Stimulated activated CD4-positive, alpha-beta T cell treated with anti-CD3 and anti-CD28 coated beads, Interleukin-2, amount 100 ng/mL, for 48 hours (primary cell): Measurements from ENCODE around the gene NLGN1.
"Not testable (repeated sequence)": the region's sequence is repeated elsewhere in the genome, so short reads cannot be mapped to it uniquely, and the experiment has no call there.

Source experiments
- DNase-seq, 2 donors: peaks; one replicate each; pipeline ENCODE4 v3.0.0-alpha.2; 2020

The NLGN1 gene

DNA sequence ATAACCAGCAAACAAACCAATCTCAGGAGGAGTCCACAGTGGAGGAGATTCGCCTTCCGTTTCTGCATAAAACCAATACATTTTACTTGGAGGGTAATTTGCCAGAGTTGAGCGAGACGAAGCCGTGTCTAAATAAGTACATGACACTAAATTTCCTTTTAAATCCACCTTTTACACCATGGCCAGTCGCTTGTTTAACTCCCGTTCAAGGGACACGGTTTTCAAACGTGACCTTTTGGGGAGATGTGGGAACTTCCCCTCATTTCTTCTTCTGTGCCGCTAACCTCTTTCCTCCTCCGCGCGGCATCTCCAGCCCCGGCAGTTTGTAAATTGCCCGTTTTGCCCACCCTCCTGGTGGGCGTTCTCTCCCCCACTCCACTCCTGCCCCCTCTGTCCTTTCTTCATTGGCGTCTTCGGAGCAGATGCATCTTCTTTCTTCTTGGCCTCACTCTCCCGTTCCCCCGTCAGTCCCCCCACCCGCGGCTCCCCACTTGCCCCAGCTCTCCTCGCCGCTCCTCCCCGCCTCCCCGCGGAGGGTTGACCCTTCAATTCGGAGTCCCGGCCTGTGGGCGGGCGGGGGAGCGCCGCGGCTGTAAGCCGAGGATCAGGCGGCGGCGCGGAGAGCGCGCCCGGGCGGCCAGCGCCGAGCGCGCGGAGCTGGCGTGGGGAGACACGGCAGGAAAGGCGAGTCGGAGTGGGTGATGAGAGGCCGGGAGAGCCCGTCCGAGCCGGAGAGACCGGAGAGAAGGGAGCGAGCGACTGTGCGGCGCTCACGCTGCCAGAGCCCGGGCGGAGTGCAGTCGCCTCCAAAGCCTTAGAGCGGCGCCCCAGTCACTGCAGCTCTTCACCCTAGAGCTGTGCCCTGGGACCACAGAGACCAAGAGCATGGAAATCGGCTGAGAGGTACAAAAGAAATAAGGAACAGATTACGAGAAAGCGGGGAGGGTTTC, at the start of gene NLGN1:
Gene NLGN1, plus strand, starts transcription at position 584 of the 950 bp plus-strand sequence.
- no peak for DNase-seq

DNA sequence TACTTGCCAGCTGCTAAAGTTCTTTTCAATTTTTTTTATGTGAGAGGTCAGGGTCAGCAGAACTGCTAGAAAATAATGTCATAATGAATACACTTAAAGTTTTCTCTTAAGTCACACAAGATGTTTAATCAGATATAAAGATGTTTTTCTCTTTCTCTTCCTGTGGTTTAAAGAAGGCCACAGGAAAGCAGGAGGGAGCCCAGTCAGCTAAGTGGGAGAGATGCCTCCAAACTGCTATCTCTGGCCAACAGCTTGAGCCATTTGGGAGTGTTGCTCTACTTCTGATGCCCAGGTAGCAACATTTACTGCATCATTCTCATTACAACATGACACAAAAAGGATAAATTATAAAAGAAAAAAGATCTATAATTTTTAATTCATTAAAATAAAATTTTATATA, 45.7 kb upstream of the NLGN1 start:
- DNase-seq = no peak

DNA sequence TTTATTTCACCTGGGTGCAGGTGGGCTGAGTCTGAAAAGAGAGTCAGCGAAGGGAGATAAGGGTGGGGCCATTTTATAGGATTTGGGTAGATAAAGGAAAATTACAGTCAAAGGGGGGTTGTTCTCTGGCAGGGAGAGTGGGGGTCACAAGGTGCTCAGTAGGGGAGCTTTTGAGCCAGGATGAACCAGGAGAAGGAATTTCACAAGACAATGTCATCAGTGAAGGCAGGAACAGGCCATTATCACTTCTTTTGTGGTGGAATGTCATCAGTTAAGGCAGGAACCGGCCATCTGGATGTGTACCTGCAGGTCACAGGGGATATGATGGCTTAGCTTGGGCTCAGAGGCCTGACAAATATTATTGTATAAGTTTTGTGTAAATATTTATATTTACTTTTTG, 44.4 kb upstream of the NLGN1 start:
- DNase-seq = not testable (repeated sequence)

DNA sequence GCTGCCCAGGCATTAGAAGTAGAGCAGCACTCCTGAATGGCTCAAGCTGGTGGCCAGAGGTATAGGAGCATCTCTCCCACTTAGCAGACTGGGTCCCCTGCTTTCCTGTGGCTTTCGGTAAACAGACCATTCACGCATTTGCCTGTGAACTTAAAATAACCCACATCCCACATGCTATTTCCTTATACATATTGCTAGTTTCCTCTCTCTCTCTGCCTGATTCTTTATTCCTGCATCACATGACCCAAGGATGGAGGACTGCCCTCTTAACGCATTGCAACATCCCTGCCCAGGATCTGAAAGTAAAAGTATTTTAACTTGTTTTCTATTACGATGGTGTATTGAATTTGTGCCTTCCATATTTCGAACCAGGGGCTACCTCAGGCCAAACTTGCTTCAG, 43.4 kb upstream of the NLGN1 start:
- no peak for DNase-seq

DNA sequence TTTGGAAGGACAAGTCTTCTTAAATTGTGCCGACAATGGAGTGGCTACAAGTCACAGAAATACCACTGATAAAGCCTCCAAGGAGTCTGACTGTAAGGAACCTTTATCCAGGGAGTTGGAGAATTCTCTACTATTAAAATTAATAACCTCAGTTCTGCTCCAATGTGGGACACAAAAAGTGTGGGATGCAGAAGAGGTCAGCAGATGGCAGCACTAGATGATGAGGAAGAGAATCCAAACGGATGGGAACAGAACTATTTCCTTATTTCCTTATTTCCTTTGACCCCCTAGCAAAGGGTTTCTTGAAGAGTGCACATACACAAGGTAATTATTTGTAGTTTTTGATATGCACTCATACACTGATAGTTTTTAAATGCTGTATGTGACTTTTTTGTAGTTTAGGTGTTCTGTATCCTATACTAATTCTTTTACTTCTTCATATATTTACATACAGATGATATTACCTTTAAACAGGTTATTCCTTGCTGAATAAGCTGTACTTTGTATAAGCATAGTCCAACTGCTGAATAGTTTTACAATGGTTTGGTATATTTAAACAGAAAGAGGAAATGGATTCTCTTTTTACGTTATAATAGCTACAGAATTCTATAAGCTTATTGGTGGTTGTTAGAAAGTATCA, 25.6 kb upstream of the NLGN1 start:
- DNase-seq = no peak

DNA sequence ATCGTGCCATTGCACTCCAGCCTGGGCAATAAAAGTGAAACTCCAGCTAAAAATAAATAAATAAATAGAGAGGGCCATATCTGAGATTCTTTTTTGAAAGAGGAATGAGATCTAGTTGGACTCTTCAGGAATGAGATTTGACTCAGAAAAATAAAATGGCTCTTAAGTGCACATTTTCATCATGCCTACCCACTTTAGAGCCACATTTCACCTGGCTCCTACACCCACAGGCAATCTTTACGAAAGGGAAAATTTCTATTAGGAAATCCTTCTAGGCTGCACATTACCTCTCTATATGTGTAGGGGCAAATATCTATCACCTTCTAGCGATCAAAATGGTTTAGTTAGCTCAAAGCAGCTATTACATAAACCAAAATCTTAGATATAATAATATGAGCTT, 16.9 kb upstream of the NLGN1 start:
- DNase-seq = no peak

DNA sequence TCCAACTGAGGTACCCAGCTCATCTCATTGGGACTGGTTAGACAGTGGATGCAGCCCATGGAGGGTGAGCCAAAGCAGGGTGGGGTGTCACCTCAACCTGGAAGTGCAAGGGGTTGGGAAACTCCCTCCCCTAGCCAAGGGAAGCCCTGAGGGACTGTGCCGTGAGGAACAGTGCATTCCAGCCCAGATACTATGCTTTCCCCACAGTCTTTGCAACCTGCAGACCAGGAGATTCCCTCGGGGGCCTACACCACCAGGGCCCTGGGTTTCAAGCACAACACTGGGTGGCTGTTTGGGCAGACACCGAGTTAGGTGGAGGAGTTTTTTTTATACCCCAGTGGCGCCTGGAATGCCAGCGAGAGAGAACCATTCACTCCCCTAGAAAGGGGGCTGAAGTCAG, 15.6 kb upstream of the NLGN1 start:
- DNase-seq = not testable (repeated sequence)

DNA sequence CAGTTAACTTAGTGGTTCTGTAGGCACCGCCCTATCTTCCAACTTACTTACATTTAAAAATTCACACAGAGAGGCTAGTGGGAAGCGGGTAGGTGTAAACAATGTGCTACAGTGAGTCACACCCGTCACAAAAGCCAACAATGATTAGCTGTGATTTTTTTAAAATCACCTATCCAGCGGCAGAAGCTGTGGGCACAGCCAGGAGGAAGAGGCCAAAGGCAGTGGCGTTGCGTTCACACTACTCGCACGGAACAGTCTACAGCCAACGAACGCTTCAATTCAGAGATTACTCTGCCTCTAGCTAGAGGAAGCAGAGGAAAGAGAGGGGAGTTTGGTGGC, 2.5 kb upstream of the NLGN1 start:
- no peak for DNase-seq

DNA sequence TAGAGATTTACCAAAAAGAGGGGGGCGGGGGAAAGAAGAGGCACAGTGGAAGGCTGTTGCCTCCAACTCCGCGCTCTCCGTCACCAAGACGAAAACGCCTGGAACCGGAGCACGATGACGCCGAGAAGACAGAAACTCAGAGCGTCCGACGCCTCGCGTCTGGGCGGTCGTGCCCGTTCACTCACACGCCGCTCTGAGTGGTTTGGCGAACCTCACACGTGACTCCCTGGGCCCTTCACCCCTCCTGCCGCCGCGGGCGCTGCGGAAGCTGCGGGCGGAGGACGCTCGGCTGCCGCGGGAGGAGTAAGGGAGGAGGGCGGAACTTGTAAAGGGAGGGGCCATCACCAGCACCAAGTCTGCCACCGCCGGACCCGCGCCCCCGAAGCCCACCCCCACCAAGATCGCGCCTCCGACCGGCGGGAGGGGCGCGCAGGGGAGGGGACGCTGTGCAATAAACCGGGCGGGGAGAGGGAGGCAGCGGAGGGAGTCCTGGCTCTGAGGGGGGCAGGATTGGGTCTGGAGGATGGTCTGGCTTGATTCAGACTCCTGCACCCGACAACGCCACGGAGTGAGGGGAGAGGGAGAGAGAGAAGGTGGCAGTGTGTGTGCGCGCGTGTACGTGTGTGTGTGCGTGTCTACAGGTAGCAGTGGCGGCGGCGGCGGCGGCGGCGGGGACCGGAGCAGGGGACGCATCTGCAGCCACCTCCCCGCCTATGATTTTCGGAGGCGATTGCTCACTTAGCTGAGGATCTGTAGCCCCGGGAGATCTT, 1.9 kb upstream of the NLGN1 start:
- DNase-seq = peak; percentile 17 to 31

DNA sequence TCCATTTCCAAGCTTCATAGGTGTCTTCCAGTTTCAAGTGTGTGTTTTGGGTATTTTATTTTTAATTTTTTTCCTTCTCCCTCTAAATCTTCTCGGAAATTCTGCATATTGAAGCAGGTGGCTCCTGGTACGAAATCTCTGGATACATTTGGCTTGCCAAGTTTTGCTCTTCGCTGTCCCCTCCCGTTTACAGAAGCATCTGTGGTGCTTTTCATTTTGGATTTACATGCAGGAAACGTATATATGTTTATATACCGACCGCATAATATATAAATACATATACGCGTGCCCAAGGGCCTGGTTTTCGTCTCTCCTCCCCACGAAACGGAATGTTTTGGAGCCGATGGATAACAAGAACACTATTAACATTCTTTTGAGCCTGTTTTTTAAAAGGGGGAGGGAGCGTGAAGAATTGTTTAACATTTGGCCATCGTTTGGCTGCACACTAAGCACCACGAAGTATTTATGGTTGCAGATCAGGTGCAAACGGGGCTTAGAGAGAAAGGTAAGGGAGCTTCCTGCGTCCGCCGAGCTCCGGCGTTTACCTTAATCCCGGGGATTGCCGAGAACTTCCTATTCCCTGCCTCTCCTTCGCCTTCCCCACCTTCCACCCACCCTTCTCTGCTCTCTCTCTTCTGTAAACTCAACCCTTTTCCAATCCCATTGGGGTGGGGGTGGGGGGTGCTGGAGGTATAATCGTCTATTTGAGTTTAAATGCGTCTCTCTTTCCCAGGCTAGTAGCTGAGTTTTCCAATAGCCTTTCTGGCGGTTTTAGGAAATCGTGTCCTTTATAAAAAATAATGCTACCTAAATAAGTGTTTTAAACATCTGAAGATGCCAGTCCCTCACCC, 1.1 kb upstream of the NLGN1 start:
- DNase-seq = no peak

DNA sequence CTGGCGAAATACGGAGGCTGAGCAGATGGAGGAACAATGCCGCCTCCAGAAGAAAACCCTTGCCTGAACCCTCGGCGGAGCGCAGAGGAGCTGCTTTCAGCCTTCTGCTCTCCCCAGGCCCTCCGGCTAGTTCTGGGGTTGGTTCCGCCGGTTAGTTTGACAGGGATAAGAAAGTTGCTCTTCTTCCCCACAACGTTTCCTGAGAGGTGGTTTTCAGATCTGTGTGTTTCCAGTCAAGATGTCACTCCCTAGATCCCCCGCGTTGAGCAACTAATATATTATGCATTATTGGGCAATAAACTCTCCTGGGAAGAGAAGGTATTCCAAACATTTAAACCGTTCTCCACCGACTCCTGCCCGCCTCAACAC, 551 bp downstream of the NLGN1 start:
- no peak for DNase-seq

DNA sequence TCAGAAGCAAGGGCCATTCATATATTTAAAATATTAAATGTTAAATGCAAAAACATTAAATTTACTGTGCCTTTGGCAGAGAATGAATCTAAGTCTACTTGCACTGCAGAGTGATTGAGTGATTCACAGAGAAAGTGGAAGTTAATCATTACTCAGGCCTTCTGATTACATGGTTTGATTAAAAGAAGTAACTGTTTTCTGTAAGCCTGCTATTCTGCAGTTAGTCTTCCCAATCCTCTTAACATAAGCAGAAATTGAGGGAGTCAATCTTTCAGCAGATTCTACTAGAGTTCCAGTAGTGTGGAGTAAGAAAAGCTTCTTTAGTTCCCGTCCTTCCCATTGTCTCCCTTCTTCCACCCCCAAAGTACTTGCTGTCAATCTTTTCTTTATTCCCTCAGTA, 1.5 kb downstream of the NLGN1 start:
- DNase-seq = no peak

DNA sequence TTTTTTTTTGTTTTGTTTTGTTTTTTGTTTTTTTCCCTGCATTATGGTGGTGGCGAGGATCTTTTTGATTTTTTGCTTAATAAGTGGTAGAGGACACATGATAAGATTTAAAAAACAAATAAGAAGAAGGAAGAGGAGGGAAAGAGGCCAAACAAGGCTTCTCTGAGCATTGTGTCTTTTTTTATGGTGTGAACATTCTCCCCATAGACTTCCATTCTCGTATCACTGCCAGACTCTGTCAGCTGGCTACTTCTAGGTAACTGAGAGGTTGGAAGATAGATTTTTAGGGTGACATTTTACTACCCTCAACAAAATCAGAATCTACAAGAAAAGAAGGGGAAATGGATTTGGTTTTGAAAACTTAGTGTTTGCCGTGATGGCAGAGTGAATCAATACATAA, 3.8 kb downstream of the NLGN1 start:
- DNase-seq = no peak

DNA sequence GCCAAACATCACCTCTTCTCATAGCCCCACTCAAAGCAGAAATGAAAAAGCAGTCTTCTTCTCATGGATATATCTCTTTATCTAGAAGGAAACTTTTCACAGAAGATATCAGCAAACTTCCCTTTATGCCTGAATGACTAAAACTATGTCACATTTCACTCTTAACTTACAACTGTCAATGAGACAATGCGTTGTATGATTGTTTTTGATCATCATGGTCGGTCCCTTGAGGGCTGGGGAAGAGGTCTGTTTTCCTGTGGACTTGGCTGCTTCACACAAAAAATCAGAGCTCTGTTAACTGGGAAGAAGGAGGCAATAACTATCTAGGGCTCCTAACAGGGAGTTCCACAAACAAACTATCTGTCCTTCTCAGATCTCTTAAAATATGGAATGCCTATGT, 5.1 kb downstream of the NLGN1 start:
- DNase-seq = no peak

DNA sequence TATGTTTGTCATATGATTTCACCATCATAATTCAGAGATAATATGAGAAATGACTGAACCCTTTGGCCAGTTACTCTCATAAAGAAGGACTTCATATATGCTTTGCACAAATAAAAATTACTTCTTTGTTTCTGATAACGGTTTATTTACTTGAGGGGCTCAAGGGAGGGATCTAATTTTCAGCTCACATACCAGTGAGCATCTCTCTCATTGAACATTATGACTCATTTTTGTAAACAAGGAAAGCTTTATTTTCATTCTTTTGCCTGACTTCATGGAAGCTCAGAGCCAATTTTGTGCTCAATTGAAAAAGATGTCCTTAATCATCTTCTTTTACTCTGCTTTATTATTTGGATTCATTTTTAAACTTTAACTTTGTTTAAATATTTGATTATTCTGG, 5.8 kb downstream of the NLGN1 start:
- no peak for DNase-seq

DNA sequence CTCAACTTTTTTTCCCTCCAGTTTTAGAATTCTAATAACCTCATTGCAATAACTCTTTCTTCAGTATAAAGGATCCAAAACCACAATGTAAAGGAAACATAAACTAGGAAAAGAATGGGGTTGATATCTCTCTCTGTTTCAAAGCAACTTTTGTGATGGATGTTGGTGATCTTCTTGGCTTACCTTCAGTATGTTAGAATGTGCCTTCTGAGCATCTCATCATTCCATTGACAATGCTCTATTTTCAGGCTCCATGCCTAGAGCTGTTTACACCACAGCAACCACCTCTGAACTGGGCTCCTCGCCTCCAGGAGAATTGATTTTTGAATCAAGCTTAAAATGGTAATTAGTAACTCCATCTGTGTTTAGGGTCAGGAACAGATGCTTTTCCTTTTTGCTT, 6.6 kb downstream of the NLGN1 start:
- DNase-seq = no peak

DNA sequence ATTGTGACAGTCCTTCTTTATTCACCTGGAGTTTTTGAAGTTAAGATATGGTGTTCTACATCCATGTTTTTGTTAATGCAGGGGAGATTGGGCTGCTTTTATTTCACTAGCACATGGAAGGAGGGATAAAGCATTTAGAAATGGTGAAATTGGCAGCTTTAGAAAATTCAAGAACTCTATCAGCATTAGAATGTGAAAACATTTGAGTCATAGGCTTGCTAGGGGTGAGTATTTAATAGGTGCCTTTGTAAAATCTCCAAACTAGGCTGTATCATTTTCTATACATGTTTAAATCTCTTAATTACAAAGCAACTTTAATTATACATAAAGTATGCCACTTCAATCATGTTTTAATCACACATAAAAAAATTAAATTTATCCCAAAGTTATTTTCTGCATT, 12.9 kb downstream of the NLGN1 start:
- DNase-seq = no peak

DNA sequence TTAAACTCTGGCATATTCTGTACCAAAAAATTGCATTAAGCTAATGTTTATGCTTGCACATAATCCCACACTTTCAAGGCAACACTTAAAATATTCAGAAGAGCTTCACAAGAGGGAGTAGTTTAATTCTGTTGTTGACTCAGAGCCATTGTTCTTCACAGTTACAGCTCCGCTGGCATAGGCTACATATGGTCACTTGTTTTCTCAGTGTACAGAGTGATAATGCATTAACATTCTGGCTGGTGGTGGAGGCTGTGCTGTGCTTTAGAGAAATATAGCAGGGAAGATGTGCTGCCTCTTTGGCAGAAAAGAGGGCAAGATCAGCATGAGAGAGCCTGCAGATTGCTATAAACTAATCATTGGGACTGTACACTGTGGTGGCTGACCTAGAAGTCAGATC, 13.3 kb downstream of the NLGN1 start:
- no peak for DNase-seq

DNA sequence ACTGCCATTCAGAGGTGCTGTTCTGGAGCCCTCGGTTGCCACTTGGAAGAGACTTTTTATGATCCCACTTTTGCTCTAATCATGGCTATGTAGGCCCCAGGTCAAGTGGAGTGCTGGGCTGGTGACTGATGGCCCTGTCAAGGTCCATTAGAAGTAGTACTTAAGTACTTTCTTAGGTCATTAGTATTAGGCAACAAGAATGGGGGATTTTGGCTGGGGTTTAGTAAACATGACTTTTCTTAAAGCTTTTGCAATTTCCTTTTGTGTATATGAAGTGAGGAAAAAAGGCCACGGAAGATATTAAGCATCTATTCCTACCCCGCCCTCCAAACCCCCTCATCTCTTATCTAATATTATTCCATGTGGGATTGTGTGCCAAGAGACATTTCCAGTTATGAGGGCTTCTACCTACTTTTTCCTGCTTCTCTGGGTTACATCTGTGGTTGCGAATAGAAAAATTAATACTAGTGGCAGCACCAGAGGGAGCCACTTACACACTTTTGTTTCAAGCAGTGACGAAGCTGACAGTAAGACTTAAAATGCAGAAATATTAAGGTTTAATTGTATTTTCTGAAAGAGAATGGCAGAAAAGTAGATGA, 13.9 kb downstream of the NLGN1 start:
- DNase-seq = no peak

DNA sequence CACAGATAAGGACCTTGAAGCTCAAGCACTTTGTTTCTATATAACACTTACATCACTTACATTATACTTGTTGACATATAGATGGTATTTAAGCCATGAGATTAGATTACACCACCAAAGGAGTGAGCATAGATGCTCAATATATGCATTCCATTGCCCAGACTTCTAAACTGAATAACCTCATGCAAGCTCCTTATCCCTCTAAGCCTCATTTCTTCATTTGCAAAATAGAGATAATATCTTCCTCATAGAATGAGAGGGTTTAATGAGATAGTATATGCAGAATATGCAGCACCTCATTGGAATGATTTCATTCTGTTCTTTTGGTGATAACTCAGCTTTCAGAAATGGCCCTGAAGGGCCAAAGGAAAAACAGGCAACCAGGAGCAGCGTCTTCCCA, 18.5 kb downstream of the NLGN1 start:
- DNase-seq = no peak

DNA sequence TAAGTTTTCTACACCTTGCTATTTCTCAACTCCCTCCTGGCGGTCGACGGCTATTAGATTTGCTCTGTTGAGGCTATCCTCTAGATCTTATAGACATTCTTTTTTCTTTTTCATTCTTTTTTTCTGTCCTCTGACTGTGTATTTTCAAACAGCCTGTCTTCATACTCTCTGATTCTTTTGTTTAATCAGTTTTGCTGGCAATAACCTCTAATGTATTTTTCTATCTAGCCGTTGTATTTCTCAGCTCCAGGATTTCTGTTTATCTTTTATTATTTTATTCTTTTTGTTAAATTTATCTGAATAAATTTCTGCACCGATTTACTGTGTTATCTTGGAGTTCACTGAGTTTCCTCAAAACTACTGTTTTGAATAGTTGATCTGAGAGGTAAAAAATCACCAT, 31.5 kb downstream of the NLGN1 start:
- DNase-seq = no peak

DNA sequence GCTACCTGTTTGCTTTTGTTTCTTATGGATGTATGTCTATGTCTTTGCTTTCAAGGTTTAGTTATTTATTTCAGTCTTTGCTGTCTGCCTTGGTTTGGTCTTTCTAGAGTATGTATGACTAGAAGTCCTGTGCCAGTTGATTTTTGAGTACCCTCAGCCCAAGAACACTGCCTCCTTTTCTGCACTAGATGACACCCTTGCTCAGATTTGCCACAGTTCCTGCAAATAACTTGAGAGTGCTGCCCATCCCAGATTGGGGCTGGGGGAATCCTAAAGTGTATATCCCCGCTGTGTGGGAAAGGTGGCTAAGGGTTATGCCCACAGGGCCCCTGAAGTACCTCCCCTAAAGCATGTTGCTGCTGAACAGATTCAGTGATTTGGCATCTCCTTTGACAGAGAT, 32.0 kb downstream of the NLGN1 start:
- DNase-seq = no peak

DNA sequence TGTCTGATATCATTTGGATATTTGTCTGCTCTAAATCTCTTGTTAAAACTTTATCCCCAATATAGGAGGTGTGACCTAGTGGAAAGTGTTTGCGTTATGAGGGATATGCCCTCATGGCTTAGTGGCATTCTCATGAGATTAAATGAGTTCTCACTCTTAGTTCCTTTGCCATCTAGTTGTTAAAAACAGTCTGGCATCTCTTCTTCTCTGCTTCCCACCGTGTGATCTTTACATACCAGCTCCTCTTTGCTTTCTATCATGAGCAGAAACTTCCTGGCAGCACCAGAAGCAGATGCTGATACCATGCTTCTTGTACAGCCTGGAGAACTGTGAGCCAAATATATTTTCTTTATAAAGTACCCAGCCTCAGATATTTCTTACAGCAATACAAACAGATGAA, 33.0 kb downstream of the NLGN1 start:
- no peak for DNase-seq
